ENCODE results near the gene KDM1A.

DNA sequence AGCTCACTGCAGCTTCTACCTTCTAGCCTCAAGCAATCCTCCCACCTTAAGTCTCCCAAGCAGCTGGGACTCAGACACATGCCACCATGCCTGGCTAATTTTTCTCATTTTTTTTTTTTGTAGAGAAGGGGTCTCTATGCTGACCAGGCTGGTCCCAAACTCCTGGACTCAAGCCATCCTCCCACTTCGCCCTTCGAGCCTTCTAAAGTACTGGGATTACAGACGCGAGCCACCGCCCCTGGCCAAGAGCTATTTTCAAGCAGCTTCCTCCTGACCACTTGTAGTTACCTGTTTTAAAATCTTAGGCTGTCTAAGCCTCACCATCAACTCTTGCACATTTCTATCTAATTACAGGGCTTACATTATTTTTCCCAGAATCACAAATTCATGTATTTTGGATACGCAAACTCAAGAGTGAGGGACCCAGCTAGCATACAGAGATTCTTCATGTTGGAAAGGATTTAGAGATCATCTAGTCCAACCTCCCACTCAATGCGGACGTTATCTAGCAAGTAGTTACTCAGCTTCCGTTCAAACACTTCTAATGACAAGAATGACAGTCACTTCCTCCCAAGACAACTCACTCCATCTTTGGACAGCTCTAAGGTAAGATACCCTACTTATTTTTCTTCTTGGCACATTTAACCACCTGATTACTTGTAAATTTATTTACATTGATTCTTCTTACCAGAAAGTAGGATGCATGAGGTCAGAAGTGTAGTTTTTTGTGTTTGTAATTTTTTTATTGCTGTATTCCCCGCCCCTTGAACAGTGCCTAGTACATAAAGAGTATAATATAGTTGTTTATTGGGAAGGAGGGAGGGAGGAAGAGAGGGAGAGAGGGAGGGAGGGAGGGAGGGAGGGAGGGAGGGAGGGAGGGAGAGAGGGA, 84.0 kb downstream of the KDM1A start:
- TF ChIP-seq CTCF (IDR thresholded peaks at IDR 0.05) (no peak), EZH2phosphoT487 (IDR thresholded peaks at IDR 0.05) (no peak), EZH2 (IDR thresholded peaks at IDR 0.05) (no peak)

Data from neural progenitor cell (in vitro differentiated cells).